DND-41 (cell line): Measurements from ENCODE around the gene C2CD2.

Experiments
- CTCF ChIP-seq: IDR thresholded peaks from 2 replicates; pipeline ENCODE4 v1.5.1; 2012; ENCODE audit warnings: borderline replicate concordance, low read length, moderate library complexity, mild to moderate bottlenecking; ENCODE audit not compliant: poor library complexity, severe bottlenecking; ENCODE audit errors: extremely low read depth
- EZH2 ChIP-seq: IDR thresholded peaks from 3 replicates; pipeline ENCODE4 v1.6.1; 2012; ENCODE audit warnings: borderline replicate concordance, low read depth, mild to moderate bottlenecking, moderate library complexity, low read length, inconsistent platforms; ENCODE audit not compliant: severe bottlenecking

DNA sequence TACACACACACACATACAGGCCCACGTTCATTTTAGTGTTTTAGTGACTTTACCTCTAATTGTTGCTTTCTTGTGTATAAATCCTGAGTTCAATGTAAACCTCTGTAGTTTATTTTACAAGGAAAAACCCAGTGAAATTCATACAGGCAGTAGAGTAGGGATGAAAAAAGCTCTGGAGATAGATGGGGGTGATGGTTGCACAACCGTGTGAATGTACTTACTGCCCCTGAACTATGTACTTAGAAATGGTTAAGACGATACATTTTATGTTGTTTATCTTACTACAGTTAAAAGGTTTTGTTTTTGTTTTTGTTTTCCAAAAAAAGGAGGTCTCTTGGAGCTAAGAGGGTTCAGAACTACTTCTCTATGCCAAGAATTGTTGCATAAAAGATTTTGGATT lies 45.0 kb downstream of the C2CD2 start:
- TF ChIP-seq CTCF (no peak), EZH2 (no peak)
